ENCODE measurements around the gene OSGIN1. TPM values are rescaled to one million over a fixed set of nuclear protein-coding genes. Genes with fewer than 3 reads are reported as not detected.

The OSGIN1 gene
- total RNA-seq, 1 donor from 2014 or later, result 9.8 TPM

DNA sequence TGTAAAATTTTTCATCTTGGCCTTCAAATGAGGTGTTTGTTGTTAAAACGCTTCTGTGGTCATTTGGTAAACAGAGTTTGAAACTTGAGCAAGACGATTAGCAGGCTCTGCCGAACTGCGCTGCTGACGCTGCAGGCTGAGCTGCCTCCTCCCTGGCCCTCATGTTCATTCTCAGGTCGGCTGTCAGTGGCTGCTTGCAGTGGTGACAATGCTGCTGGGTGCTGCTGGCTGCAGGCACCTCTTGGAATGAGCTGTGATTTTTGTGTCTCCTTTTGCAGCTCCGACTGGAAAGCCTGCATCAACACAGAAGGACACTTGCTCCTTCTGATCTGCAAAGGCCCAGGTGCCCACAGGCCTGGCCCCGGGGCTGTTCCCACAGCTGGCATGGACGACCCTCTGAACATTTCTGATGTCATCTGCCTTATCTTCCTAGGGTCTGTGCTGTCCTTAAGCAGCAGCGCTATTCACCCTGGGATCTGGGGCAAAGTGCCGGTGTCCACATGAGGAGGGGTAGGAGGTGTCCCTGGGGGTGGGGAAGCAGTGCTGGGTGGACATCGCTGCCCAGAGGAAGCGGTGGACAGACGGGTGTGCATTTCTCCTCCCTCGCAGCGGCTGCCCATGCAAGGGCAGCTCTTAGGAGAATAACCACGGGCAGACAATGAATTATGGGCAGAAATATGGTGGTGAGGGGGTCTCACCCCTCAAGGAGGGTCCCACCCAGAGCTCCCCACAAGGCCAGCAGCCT lies 23.1 kb upstream of the OSGIN1 start:
- DNase-seq (no peak), ATAC-seq (no peak)
- intact Hi-C loops (cut with DNase I), result no loop called here
- Histone ChIP-seq H3K4me1 (peaks cover 9% of the 10 kb centered on the region), H3K36me3 (peaks cover 1% of the 10 kb centered on the region), H3K27me3 (ENCODE audit: low read depth) (no peaks in the 10 kb centered on the region), H3K27ac (no peak overlapping the region), H3K9me3 (no peaks in the 10 kb centered on the region), H3K4me3 (no peak overlapping the region)
- TF ChIP-seq, protein P1, sequence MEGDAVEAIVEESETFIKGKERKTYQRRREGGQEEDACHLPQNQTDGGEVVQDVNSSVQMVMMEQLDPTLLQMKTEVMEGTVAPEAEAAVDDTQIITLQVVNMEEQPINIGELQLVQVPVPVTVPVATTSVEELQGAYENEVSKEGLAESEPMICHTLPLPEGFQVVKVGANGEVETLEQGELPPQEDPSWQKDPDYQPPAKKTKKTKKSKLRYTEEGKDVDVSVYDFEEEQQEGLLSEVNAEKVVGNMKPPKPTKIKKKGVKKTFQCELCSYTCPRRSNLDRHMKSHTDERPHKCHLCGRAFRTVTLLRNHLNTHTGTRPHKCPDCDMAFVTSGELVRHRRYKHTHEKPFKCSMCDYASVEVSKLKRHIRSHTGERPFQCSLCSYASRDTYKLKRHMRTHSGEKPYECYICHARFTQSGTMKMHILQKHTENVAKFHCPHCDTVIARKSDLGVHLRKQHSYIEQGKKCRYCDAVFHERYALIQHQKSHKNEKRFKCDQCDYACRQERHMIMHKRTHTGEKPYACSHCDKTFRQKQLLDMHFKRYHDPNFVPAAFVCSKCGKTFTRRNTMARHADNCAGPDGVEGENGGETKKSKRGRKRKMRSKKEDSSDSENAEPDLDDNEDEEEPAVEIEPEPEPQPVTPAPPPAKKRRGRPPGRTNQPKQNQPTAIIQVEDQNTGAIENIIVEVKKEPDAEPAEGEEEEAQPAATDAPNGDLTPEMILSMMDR (IDR thresholded peaks at IDR 0.05), result no peak

- no peak for DNase-seq
These were observed 22.1 kb upstream of the OSGIN1 start for GRCh38 chr16:83930730-83931500.

GRCh38 chr16:83931556-83931955 lies 21.5 kb upstream of the OSGIN1 start:
- Histone ChIP-seq H3K4me1 (peaks cover 5% of the 10 kb centered on the region), H3K27me3 (ENCODE audit: low read depth) (no peaks in the 10 kb centered on the region), H3K9me3 (no peaks in the 10 kb centered on the region), H3K4me3 (no peak overlapping the region), H3K36me3 (no peaks in the 10 kb centered on the region), H3K27ac (no peak overlapping the region)
- TF ChIP-seq, protein P1 (IDR thresholded peaks at IDR 0.05), result no peak
- ATAC-seq, result no peak
- intact Hi-C loops (cut with DNase I), result no loop called here
- no peak for DNase-seq

More at GRCh38 chr16:83930730-83931500, 22.1 kb upstream of the OSGIN1 start:
- Histone ChIP-seq H3K27ac (no peak overlapping the region), H3K36me3 (no peaks in the 10 kb centered on the region), H3K4me1 (peaks cover 9% of the 10 kb centered on the region), H3K4me3 (no peak overlapping the region), H3K9me3 (no peaks in the 10 kb centered on the region), H3K27me3 (ENCODE audit: low read depth) (no peaks in the 10 kb centered on the region)
- TF ChIP-seq, protein P1 (IDR thresholded peaks at IDR 0.05), result no peak
- intact Hi-C loops (cut with DNase I), result no loop called here
- no peak for ATAC-seq

GRCh38 chr16:83932304-83932703 lies 20.7 kb upstream of the OSGIN1 start:
- Histone ChIP-seq H3K36me3 (no peaks in the 10 kb centered on the region), H3K27me3 (ENCODE audit: low read depth) (no peaks in the 10 kb centered on the region), H3K9me3 (no peaks in the 10 kb centered on the region), H3K4me1 (no peaks in the 10 kb centered on the region), H3K4me3 (no peak overlapping the region), H3K27ac (no peak overlapping the region)
- TF ChIP-seq, protein P1 (IDR thresholded peaks at IDR 0.05), result no peak
- DNase-seq (no peak), ATAC-seq (no peak)
- intact Hi-C loops (cut with DNase I), result no loop called here

- TF ChIP-seq, protein P1 (IDR thresholded peaks at IDR 0.05), result no peak
- Histone ChIP-seq H3K4me1 (no peaks in the 10 kb centered on the region), H3K9me3 (no peaks in the 10 kb centered on the region), H3K27me3 (ENCODE audit: low read depth) (no peaks in the 10 kb centered on the region), H3K36me3 (no peaks in the 10 kb centered on the region), H3K27ac (no peak overlapping the region), H3K4me3 (no peak overlapping the region)
- ATAC-seq, result no peak
- DNase-seq, result no peak
- intact Hi-C loops (cut with DNase I), result no loop called here
These were observed 19.9 kb upstream of the OSGIN1 start for GRCh38 chr16:83932955-83933673.

Measured in lower lobe of right lung (tissue), 2 donors.